Vagina (tissue), 2 donors: ENCODE measurements around the gene TROAP. TPM values are rescaled to one million over a fixed set of nuclear protein-coding genes. Genes with fewer than 3 reads are reported as not detected.
A peak's percentile ranks its signal among the peaks of the same experiment; 100 is the strongest.

ENCODE experiments used
- DNase-seq, 2 donors: peaks; one replicate each; pipeline ENCODE4 v3.0.0-alpha.2; 2017; ENCODE audit errors: extremely low spot score in 2 of 2
- H3K27ac ChIP-seq: fragments of 200-600 bp; sonication (generic); one replicate; pipeline ENCODE4 v1.5.1; 2019
- H3K27me3 ChIP-seq: fragments of 200-600 bp; sonication (generic); one replicate; pipeline ENCODE4 v1.5.1; 2019
- H3K36me3 ChIP-seq, 2 donors: fragments of 200-600 bp; sonication (generic); one replicate each; pipeline ENCODE4 v1.5.1; 2017 to 2019
- H3K4me1 ChIP-seq: fragments of 200-600 bp; sonication (generic); one replicate; pipeline ENCODE4 v1.5.1; 2019
- H3K4me3 ChIP-seq, 2 donors: fragments of 200-600 bp; sonication (generic); 1 replicate in 1 of 2; 2 replicates in 1 of 2; pipeline ENCODE4 v1.5.1; 2016 to 2019
- H3K9me3 ChIP-seq: fragments of 200-600 bp; sonication (generic); one replicate; pipeline ENCODE4 v1.5.1; 2019
- POLR2A ChIP-seq, 2 donors: fragments of 450-650 bp; IDR thresholded peaks; one replicate each; pipeline ENCODE4 v1.6.1; 2017; ENCODE audit warnings: antibody characterized with exemption in 2 of 2, mild to moderate bottlenecking in 2 of 2, moderate library complexity in 2 of 2
- POLR2AphosphoS5 ChIP-seq, 2 donors: sonication (generic); formaldehyde crosslinking; IDR thresholded peaks; one replicate each; pipeline ENCODE4 v1.9.0; 2017; ENCODE audit warnings: antibody characterized with exemption in 2 of 2, mild to moderate bottlenecking in 2 of 2, low read depth in 1 of 2; ENCODE audit not compliant: insufficient read depth in 1 of 2
- intact Hi-C: fragments of 100-400 bp; cut with DNase I; formaldehyde crosslinking; loops from one replicate; pipeline ENCODE4 v1.15.1; 2023
- total RNA-seq: library from RNA; depleted of rRNA; stranded (reverse); fragments of >200 nt; gene quantifications from one replicate; pipeline ENCODE4 v1.2.3, GENCODE V29; 2016
- TF ChIP-seq, protein P1 (sequence below), 3 experiments: fragments of 450-650 bp in 2 of 3; fragments of 200-600 bp in 1 of 3; sonication (generic) in 1 of 3; IDR thresholded peaks; one replicate each; pipeline ENCODE4 v1.5.1; 2017 to 2019; ENCODE audit warnings: antibody characterized with exemption in 3 of 3, mild to moderate bottlenecking in 2 of 3, moderate library complexity in 2 of 3

The TROAP gene
- total RNA-seq, 1 donor from 2014 or later: 4.9 TPM

DNA sequence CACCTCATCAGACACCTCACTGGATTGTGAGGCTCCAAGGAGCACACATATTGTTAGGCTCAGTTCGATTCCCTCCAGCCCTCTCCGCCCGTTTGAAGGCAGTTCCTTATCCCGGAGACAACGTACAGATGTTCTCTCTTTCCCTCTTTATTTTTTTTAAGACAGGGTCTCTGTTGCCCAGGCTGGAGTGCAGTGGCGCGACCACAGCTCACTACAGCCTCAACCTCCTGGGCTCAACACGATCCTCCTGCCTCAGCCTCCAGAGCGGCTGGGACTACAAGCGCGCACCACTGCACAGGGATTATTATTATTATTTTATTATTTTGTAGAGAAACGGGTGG is 718 bp upstream of the TROAP start:
- no peak for TF ChIP-seq POLR2A (IDR thresholded peaks at IDR 0.05)
- TF ChIP-seq POLR2AphosphoS5 (IDR thresholded peaks at IDR 0.05; ENCODE audit: insufficient read depth in 1 of 2, low read depth in 1 of 2): no peak
- TF ChIP-seq, protein P1, sequence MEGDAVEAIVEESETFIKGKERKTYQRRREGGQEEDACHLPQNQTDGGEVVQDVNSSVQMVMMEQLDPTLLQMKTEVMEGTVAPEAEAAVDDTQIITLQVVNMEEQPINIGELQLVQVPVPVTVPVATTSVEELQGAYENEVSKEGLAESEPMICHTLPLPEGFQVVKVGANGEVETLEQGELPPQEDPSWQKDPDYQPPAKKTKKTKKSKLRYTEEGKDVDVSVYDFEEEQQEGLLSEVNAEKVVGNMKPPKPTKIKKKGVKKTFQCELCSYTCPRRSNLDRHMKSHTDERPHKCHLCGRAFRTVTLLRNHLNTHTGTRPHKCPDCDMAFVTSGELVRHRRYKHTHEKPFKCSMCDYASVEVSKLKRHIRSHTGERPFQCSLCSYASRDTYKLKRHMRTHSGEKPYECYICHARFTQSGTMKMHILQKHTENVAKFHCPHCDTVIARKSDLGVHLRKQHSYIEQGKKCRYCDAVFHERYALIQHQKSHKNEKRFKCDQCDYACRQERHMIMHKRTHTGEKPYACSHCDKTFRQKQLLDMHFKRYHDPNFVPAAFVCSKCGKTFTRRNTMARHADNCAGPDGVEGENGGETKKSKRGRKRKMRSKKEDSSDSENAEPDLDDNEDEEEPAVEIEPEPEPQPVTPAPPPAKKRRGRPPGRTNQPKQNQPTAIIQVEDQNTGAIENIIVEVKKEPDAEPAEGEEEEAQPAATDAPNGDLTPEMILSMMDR (IDR thresholded peaks at IDR 0.05): no peak
- no peaks in the 10 kb centered on the region for H3K9me3 ChIP-seq
- H3K27me3 ChIP-seq: no peaks in the 10 kb centered on the region
- peaks cover 11% of the 10 kb centered on the region for H3K4me1 ChIP-seq
- peak overlapping the region; percentile 62 to 73 for H3K4me3 ChIP-seq
- intact Hi-C loops: no loop called here
- no peak for DNase-seq
- H3K27ac ChIP-seq: peak overlapping the region; percentile 61
- H3K36me3 ChIP-seq: no peaks in the 10 kb centered on the region

DNA sequence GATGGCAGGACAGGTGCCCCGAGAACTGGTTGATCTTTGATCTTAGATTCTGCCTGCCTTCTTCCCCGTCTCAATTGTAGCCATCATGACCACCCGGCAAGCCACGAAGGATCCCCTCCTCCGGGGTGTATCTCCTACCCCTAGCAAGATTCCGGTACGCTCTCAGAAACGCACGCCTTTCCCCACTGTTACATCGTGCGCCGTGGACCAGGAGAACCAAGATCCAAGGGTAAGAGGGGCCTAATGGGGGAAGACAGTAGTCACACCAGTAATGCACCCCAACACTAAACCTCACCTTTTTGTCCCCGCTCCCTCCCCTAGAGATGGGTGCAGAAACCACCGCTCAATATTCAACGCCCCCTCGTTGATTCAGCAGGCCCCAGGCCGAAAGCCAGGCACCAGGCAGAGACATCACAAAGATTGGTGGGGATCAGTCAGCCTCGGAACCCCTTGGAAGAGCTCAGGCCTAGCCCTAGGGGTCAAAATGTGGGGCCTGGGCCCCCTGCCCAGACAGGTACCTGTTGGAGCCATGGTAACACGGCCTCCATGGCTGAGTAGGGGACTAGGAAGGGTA is 556 bp downstream of the TROAP start:
- H3K27me3 ChIP-seq: no peaks in the 10 kb centered on the region
- TF ChIP-seq POLR2AphosphoS5 (IDR thresholded peaks at IDR 0.05; ENCODE audit: insufficient read depth in 1 of 2, low read depth in 1 of 2): no peak
- no peak for TF ChIP-seq POLR2A (IDR thresholded peaks at IDR 0.05)
- TF ChIP-seq, protein P1 (IDR thresholded peaks at IDR 0.05): no peak
- H3K36me3 ChIP-seq: no peaks in the 10 kb centered on the region
- peak overlapping the region; percentile 62 to 73 for H3K4me3 ChIP-seq
- no peak overlapping the region for H3K27ac ChIP-seq
- peak in 1 of 2 donors; percentile 81 for DNase-seq
- intact Hi-C loops: no loop called here
- H3K9me3 ChIP-seq: no peaks in the 10 kb centered on the region
- H3K4me1 ChIP-seq: peaks cover 11% of the 10 kb centered on the region

DNA sequence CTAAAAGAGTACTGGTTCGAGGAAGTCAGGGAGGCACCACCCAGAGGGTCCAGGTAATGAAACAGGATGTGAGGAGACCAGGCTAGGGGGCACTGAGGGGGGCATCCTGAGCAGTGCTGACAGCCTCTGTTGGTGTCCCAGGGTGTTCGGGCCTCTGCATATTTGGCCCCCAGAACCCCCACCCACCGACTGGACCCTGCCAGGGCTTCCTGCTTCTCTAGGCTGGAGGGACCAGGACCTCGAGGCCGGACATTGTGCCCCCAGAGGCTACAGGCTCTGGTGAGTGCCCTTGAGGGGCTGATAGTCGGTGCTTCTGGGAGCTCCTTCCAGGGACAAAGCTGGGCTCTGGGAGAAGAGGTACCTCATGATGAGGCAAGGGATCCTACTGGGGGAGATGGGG is 2.6 kb downstream of the TROAP start:
- Histone ChIP-seq H3K27me3 (no peaks in the 10 kb centered on the region), H3K4me3 (no peak overlapping the region)
- no peak for TF ChIP-seq POLR2AphosphoS5 (IDR thresholded peaks at IDR 0.05; ENCODE audit: insufficient read depth in 1 of 2, low read depth in 1 of 2)
- TF ChIP-seq POLR2A (IDR thresholded peaks at IDR 0.05): no peak
- TF ChIP-seq, protein P1 (IDR thresholded peaks at IDR 0.05): no peak

DNA sequence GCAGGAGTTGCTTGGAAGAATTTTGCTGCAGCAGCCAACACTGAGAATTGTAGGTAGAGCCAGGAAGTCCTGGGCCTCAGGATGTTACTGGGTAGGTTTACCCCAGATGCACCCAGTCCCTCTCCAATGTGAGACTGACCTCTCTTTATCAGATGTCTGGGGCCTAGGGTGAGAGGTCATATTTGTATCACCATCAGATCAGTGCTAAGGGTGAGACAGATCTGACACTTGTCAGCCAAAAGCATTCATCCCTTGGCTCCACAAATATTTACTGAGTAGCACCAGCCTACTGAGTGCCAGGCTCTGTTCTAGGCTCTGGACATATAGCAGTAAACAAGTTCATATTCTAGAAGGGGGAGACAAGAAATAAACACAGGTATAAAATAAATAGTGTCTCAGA is 4.3 kb downstream of the TROAP start:
- no peaks in the 10 kb centered on the region for H3K36me3 ChIP-seq
- H3K27me3 ChIP-seq: no peaks in the 10 kb centered on the region
- H3K4me1 ChIP-seq: peaks cover 24% of the 10 kb centered on the region
- no peak overlapping the region for H3K4me3 ChIP-seq
- intact Hi-C loops: no loop called here
- no peaks in the 10 kb centered on the region for H3K9me3 ChIP-seq
- no peak for DNase-seq
- H3K27ac ChIP-seq: no peak overlapping the region
- TF ChIP-seq, protein P1 (IDR thresholded peaks at IDR 0.05): no peak
- no peak for TF ChIP-seq POLR2AphosphoS5 (IDR thresholded peaks at IDR 0.05; ENCODE audit: insufficient read depth in 1 of 2, low read depth in 1 of 2)
- no peak for TF ChIP-seq POLR2A (IDR thresholded peaks at IDR 0.05)

More for the DNA sequence above, 2.6 kb downstream of the TROAP start:
- Histone ChIP-seq H3K4me1 (peaks cover 11% of the 10 kb centered on the region), H3K9me3 (no peaks in the 10 kb centered on the region), H3K36me3 (no peaks in the 10 kb centered on the region), H3K27ac (no peak overlapping the region)
- DNase-seq: peak in 1 of 2 donors; percentile 96
- intact Hi-C loops: no loop called here

DNA sequence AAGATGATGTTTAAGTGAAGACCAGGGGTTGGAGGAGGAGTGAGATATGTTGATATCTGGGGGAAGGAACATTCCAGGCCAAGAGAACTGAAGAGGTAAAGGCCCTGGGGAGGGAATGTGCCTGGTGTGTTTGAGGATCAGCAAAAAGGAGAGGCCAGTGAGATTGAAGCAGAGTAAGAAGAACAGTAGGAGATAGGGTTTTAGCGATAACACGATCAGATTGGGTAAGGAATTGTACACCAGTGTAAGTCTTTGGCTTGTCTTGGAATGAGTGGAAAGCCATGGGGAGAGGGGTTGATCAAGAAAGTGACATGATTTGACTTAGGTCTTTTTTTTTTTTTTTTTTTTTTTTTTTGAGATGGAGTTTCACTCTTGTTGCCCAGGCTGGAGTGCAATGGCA is 4.8 kb downstream of the TROAP start:
- H3K36me3 ChIP-seq: no peaks in the 10 kb centered on the region
- H3K4me1 ChIP-seq: peaks cover 27% of the 10 kb centered on the region
- H3K4me3 ChIP-seq: no peak overlapping the region
- TF ChIP-seq POLR2AphosphoS5 (IDR thresholded peaks at IDR 0.05; ENCODE audit: insufficient read depth in 1 of 2, low read depth in 1 of 2) (no peak), POLR2A (IDR thresholded peaks at IDR 0.05) (no peak)
- TF ChIP-seq, protein P1 (IDR thresholded peaks at IDR 0.05): no peak
- no peaks in the 10 kb centered on the region for H3K27me3 ChIP-seq
- H3K9me3 ChIP-seq: no peaks in the 10 kb centered on the region
- intact Hi-C loops: no loop called here
- H3K27ac ChIP-seq: no peak overlapping the region
- no peak for DNase-seq
